ENCODE results near the gene ROBO2.

- TF ChIP-seq, protein P1, sequence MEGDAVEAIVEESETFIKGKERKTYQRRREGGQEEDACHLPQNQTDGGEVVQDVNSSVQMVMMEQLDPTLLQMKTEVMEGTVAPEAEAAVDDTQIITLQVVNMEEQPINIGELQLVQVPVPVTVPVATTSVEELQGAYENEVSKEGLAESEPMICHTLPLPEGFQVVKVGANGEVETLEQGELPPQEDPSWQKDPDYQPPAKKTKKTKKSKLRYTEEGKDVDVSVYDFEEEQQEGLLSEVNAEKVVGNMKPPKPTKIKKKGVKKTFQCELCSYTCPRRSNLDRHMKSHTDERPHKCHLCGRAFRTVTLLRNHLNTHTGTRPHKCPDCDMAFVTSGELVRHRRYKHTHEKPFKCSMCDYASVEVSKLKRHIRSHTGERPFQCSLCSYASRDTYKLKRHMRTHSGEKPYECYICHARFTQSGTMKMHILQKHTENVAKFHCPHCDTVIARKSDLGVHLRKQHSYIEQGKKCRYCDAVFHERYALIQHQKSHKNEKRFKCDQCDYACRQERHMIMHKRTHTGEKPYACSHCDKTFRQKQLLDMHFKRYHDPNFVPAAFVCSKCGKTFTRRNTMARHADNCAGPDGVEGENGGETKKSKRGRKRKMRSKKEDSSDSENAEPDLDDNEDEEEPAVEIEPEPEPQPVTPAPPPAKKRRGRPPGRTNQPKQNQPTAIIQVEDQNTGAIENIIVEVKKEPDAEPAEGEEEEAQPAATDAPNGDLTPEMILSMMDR (IDR thresholded peaks at IDR 0.05; ENCODE audit: insufficient read depth, low read length), result no peak
- TF ChIP-seq REST (IDR thresholded peaks at IDR 0.05; ENCODE audit: insufficient replicate concordance, low read depth), result no peak
Observed at GRCh38 chr3:77052051-77052501, 12.2 kb downstream of the ROBO2 start.
